ENCODE measurements around the gene SLC37A1.

Gene SLC37A1

DNA sequence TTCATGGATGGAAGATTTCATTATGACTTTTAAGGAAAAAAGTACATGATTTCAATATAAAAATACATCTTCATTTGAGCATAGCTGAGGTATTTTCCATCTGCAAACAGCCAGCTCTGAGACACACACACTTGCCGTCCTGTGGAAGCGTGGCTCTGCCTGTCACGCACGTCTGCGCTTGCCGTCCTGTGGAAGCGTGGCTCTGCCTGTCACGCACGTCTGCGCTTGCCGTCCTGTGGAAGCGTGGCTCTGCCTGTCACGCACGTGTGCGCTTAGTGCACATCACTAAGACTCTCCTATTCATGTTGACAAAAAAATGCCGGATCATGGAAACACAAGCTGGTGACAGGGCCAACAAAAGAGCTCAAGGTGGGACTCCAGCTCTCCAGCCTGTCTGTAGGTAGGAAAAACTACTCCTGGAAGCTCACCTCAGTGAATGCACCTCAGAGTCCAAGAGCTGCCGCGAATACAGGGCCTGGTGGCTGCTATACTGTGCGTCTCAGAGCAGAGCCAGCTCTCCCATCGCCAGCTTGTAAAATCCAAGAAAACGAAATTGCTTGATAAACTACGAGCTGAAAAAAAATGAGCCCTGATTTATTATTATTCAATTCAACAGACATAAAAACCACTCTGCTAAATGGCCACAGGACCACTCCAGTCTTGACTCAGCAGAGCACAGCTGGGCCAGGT lies 69.3 kb downstream of the SLC37A1 start:
- TF ChIP-seq, protein P1, sequence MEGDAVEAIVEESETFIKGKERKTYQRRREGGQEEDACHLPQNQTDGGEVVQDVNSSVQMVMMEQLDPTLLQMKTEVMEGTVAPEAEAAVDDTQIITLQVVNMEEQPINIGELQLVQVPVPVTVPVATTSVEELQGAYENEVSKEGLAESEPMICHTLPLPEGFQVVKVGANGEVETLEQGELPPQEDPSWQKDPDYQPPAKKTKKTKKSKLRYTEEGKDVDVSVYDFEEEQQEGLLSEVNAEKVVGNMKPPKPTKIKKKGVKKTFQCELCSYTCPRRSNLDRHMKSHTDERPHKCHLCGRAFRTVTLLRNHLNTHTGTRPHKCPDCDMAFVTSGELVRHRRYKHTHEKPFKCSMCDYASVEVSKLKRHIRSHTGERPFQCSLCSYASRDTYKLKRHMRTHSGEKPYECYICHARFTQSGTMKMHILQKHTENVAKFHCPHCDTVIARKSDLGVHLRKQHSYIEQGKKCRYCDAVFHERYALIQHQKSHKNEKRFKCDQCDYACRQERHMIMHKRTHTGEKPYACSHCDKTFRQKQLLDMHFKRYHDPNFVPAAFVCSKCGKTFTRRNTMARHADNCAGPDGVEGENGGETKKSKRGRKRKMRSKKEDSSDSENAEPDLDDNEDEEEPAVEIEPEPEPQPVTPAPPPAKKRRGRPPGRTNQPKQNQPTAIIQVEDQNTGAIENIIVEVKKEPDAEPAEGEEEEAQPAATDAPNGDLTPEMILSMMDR (IDR thresholded peaks at IDR 0.05): no peak
- TF ChIP-seq ZFX (IDR thresholded peaks at IDR 0.05; ENCODE audit: borderline replicate concordance): no peak
- H3K27ac ChIP-seq: no peak overlapping the region

DNA sequence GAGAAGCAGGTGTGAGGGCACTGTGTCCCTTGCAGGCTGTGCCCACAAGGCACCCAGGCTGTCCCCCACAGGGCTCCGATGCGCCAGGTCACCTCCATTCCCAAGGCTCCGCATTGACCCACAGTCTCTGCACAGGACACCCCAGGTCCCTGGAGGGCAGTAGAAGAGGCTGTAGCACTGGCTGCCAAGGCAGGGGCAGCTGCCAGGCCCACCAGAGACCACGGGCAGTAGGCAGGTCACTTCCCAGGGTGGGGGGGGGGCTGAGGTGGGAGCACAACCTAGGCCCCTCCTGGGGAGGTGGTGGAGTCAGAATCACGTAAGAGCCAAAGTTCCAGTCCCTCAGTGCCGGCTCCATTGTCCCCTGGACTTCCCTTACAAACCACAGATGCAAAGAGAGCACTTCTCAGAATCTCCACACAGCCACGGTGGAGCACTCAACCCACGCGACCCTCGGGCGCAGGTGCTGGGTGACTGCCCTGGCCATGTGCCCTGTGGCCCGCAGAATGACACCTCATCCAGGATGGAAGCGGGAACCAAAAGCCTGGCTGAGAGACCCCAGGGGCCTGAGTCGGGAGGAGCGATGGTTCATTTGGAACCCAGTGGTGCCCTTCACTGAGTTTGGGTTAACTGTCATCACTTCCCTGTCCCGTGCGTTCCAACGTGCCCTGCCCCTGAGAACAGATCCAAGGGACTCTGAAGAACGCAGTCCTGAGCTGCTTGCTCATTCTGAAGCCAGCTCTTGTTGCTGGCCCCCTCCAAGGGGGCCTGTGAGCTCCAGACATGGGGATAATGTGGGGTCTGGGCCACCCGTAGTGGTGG lies 70.0 kb downstream of the SLC37A1 start:
- TF ChIP-seq, protein P1 (IDR thresholded peaks at IDR 0.05): no peak
- TF ChIP-seq ZFX (IDR thresholded peaks at IDR 0.05; ENCODE audit: borderline replicate concordance): no peak
- no peak overlapping the region for H3K27ac ChIP-seq

DNA sequence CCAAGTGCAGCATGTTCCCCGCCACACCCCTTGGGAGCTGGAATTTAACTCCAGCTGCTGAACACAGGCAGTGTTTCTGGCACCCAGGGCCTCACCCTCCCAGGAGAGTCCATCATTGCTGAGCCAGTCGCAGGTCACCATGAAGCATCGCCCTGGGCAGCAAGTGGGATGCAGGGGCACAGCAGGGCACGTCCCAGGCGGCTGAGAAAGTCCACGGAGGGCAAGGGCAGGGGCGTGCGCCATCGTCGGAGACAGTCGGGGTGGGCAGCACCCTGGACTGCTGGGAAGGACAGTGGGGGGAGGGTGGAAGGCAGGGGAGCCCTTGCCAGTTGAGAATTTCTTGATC lies 70.6 kb downstream of the SLC37A1 start:
- no peak for TF ChIP-seq ZFX (IDR thresholded peaks at IDR 0.05; ENCODE audit: borderline replicate concordance)
- TF ChIP-seq, protein P1 (IDR thresholded peaks at IDR 0.05): no peak
- no peak overlapping the region for H3K27ac ChIP-seq

DNA sequence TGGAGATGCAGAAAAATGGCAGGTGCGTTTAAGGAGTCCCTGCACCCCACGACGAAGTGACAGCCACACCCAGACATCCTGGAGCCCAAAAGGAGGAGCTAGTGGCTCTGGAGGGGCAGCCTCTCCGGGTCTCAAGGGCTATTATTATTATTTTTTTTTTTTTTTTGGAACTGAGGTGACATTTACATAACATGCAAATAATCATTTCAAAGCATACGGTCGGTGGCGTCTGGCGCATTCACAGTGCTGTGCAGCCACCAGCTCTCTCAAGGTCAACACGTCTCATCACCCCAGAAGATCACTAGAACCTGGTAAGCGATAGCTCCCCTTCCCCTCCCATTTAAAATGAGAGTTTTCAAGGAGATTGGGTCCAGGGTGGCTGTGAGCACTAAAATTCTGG lies 72.2 kb downstream of the SLC37A1 start:
- no peak for TF ChIP-seq ZFX (IDR thresholded peaks at IDR 0.05; ENCODE audit: borderline replicate concordance)

DNA sequence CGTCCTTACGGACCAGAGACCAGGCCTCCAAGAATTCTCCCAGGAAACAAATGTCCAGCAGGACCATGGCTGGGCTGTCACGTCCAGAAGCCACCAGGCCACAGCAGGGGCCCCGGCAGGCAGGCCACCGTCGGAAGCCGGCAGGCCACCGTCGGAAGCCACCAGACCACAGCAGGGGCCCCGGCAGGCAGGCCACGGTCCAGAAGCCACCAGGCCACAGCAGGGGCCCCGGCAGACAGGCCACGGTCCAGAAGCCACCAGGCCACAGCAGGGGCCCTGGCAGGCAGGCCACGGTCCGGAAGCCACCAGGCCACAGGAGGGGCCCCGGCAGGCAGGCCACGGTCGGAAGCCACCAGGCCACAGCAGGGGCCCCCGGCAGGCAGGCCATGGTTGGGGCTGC lies 72.8 kb downstream of the SLC37A1 start:
- TF ChIP-seq, protein P1 (IDR thresholded peaks at IDR 0.05): no peak
- no peak for TF ChIP-seq ZFX (IDR thresholded peaks at IDR 0.05; ENCODE audit: borderline replicate concordance)
- no peak overlapping the region for H3K27ac ChIP-seq

More for the DNA sequence above, 72.2 kb downstream of the SLC37A1 start:
- H3K27ac ChIP-seq: no peak overlapping the region

DNA sequence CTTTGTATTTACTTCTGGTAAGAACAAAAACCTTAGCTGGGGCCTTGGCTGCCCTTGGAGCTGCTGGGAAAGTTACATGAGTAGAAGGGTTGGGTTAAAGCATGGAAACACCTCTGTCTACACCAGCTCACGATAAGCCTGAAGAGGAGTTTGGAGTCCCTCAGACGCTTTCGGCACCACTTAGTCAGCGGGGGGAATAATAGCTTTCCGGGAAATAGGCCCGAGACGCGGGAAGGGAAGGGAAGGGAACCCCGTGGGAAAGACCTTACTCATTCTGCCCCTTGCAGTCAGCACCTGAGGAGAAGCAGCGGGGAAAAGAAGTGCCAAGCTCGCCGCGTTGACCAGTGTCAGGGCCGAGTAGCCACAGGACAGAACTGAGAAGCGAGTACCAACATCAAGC lies 73.4 kb downstream of the SLC37A1 start:
- no peak for TF ChIP-seq ZFX (IDR thresholded peaks at IDR 0.05; ENCODE audit: borderline replicate concordance)
- TF ChIP-seq, protein P1 (IDR thresholded peaks at IDR 0.05): no peak
- no peak overlapping the region for H3K27ac ChIP-seq

DNA sequence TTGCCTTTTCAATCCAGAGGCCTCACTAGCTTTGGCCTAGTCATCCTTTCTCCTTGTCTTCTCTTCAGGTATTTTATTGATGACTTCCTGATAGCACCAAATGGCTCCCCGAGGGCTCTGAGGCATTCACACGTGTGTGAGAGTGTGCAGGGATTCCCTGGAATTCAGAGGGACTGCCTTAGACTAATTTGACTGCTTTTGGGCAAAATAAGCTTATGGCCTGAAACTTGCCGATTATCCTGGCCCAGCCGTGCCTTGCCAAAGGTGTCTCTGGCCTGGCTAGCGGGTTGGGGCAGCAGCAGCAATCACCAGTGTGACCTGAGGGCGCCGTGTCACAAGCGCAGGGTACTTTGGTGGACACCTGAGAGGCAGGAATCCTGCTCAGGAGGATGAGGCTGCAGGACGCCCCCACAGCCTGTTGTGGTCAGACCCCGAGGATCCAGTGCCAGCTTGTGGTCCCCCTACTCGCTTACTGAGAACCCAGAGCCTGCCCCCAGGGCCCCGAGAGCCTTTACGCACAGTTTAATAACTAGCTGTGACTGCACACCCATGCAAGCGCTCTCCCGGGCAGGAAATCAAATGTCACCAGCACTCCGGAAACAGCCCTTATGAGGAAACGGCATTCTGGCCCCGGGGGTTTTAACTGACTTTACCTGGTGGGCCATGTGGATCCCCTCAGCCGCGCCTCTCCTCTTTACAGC lies 76.9 kb downstream of the SLC37A1 start:
- TF ChIP-seq, protein P1 (IDR thresholded peaks at IDR 0.05): no peak
- no peak for TF ChIP-seq ZFX (IDR thresholded peaks at IDR 0.05; ENCODE audit: borderline replicate concordance)
- H3K27ac ChIP-seq: no peak overlapping the region

Data from 22Rv1 (cell line).